SK-N-SH (cell line): ENCODE results near the gene ABCD2. TPM values are rescaled to one million over a fixed set of nuclear protein-coding genes. Genes with fewer than 3 reads are reported as not detected.

Experiments
- CTCF ChIA-PET: fragments of 300-600, 350-600 bp; formaldehyde crosslinking; extraction: SDS; loops from one replicate; lab custom pipeline; 2021; lab: Yijun Ruan, JAX
- POLR2A ChIA-PET: fragments of 350-600 bp; sonication (Branson Sonifier 250); formaldehyde crosslinking; extraction: SDS; loops from one replicate; lab custom pipeline; 2020; ENCODE audit warnings: antibody characterized with exemption, inconsistent platforms; lab: Yijun Ruan, JAX
- DNase-seq: peaks from one replicate; pipeline ENCODE4 v3.0.0; 2012
- H2AFZ ChIP-seq: fragments of 200-600 bp; sonication (generic); 2 replicates; pipeline ENCODE4 v1.8.1; 2016; ENCODE audit warnings: antibody characterized with exemption, mild to moderate bottlenecking, low read depth
- H3F3A ChIP-seq: fragments of 200-600 bp; sonication (generic); replicated peaks from 2 replicates; pipeline ENCODE3; 2016; ENCODE audit warnings: antibody characterized with exemption, mild to moderate bottlenecking; ENCODE audit not compliant: insufficient read depth
- H3K27ac ChIP-seq, 2 experiments: fragments of 200-500 bp in 1 of 2; fragments of 200-600 bp in 1 of 2; sonication (Bioruptor generic) in 1 of 2; sonication (generic), shearing (Covaris generic) in 1 of 2; 2 replicates each; pipeline versions ENCODE4 v1.5.1 to v1.6.1; 2014 to 2016; ENCODE audit warnings: low read depth in 2 of 2, inconsistent platforms in 1 of 2, low read length in 1 of 2, mild to moderate bottlenecking in 1 of 2, mixed read lengths in 1 of 2
- H3K27me3 ChIP-seq: fragments of 200-600 bp; sonication (generic), shearing (Covaris generic); 2 replicates; pipeline ENCODE4 v1.6.1; 2016; ENCODE audit warnings: mixed run types; ENCODE audit not compliant: insufficient read depth
- H3K36me3 ChIP-seq, 2 experiments: fragments of 200-500 bp in 1 of 2; fragments of 200-600 bp in 1 of 2; sonication (Bioruptor generic) in 1 of 2; sonication (generic) in 1 of 2; replicated peaks in 1 of 2; 2 replicates each; pipeline versions ENCODE3 to v1.5.1; 2014 to 2016; ENCODE audit warnings: low read length in 1 of 2, mild to moderate bottlenecking in 1 of 2; ENCODE audit not compliant: insufficient read depth in 2 of 2, control insufficient read depth in 1 of 2
- H3K4me1 ChIP-seq, 2 experiments: fragments of 200-500 bp in 1 of 2; fragments of 200-600 bp in 1 of 2; sonication (Bioruptor generic) in 1 of 2; sonication (generic), shearing (Covaris generic) in 1 of 2; 2 replicates each; pipeline versions ENCODE4 v1.5.1 to v1.6.1; 2014 to 2016; ENCODE audit warnings: low read depth in 1 of 2, low read length in 1 of 2, mixed run types in 1 of 2; ENCODE audit not compliant: insufficient read depth in 2 of 2, control insufficient read depth in 1 of 2
- H3K4me2 ChIP-seq: fragments of 200-600 bp; sonication (generic), shearing (Covaris generic); 2 replicates; pipeline ENCODE4 v1.6.1; 2017; ENCODE audit warnings: mixed run types
- H3K4me3 ChIP-seq, 2 experiments: fragments of 200-500 bp in 1 of 2; fragments of 200-600 bp in 1 of 2; sonication (Bioruptor generic) in 1 of 2; sonication (generic), shearing (Covaris generic) in 1 of 2; 2 replicates each; pipeline versions ENCODE4 v1.5.1 to v1.8.1; 2014 to 2016; ENCODE audit warnings: low read depth in 2 of 2, inconsistent platforms in 1 of 2, low read length in 1 of 2, mild to moderate bottlenecking in 1 of 2, mixed read lengths in 1 of 2, moderate library complexity in 1 of 2
- H3K79me2 ChIP-seq: fragments of 200-600 bp; sonication (generic); 2 replicates; pipeline ENCODE4 v1.8.1; 2017; ENCODE audit warnings: mild to moderate bottlenecking; ENCODE audit not compliant: insufficient read depth
- H3K9ac ChIP-seq: fragments of 200-600 bp; sonication (generic); 2 replicates; pipeline ENCODE4 v1.6.1; 2017; ENCODE audit warnings: mixed run types
- H3K9me2 ChIP-seq: fragments of 200-600 bp; sonication (generic); 2 replicates; pipeline ENCODE4 v1.6.1; 2017; ENCODE audit warnings: mixed run types
- H3K9me3 ChIP-seq: fragments of 200-600 bp; sonication (generic); 2 replicates; pipeline ENCODE4 v1.6.1; 2017; ENCODE audit warnings: mixed run types, mild to moderate bottlenecking, moderate library complexity
- H4K20me1 ChIP-seq: fragments of 200-600 bp; sonication (generic); 2 replicates; pipeline ENCODE4 v1.6.1; 2017; ENCODE audit warnings: mild to moderate bottlenecking, mixed run types; ENCODE audit not compliant: insufficient read depth
- EP300 ChIP-seq, 2 experiments: IDR thresholded peaks; 2 replicates each; pipeline versions ENCODE4 v1.4.0 to v1.6.1; 2012; ENCODE audit warnings: borderline replicate concordance in 1 of 2, low read depth in 1 of 2, low read length in 1 of 2
- JUND ChIP-seq: IDR thresholded peaks from 2 replicates; pipeline ENCODE4 v1.4.0; 2012
- MXI1 ChIP-seq: IDR thresholded peaks from 2 replicates; pipeline ENCODE4 v1.6.1; 2012; ENCODE audit warnings: mild to moderate bottlenecking, low read depth, low read length, improper control_type of control experiment
- RAD21 ChIP-seq: IDR thresholded peaks from 2 replicates; pipeline ENCODE4 v1.6.1; 2012; ENCODE audit warnings: mild to moderate bottlenecking, low read length
- REST ChIP-seq: IDR thresholded peaks from 2 replicates; pipeline ENCODE4 v1.6.1; 2012; ENCODE audit warnings: mild to moderate bottlenecking, low read depth, low read length, moderate library complexity
- RXRA ChIP-seq: IDR thresholded peaks from 2 replicates; pipeline ENCODE4 v1.4.0; 2012; ENCODE audit warnings: low read depth, mild to moderate bottlenecking, borderline replicate concordance
- TCF12 ChIP-seq: IDR thresholded peaks from 2 replicates; pipeline ENCODE4 v1.4.0; 2012
- TEAD4 ChIP-seq: IDR thresholded peaks from 2 replicates; pipeline ENCODE4 v1.4.0; 2012; ENCODE audit warnings: mild to moderate bottlenecking, borderline replicate concordance; ENCODE audit not compliant: insufficient read depth
- WGBS: methylation state at CpG from one replicate; pipeline ENCODE4 v1.1.6; 2017; ENCODE audit warnings: low lambda C conversion rate; 5-methylcytosine and 5-hydroxymethylcytosine counted together
- polyA plus RNA-seq, 3 experiments: library from polyadenylated mRNA; depleted of rRNA; stranded (reverse); fragments of >200 nt; gene quantifications; 2 replicates each; pipeline ENCODE4 v1.2.3, GENCODE V29; 2012
- TF ChIP-seq, protein P1 (sequence below): fragments of 200-600 bp; sonication (generic); IDR thresholded peaks from 2 replicates; pipeline ENCODE4 v1.6.1; 2017; ENCODE audit warnings: antibody characterized with exemption, mild to moderate bottlenecking, moderate library complexity
- TF ChIP-seq, protein P2 (sequence below): IDR thresholded peaks from 2 replicates; pipeline ENCODE4 v1.4.0; 2012; ENCODE audit warnings: low read depth

ABCD2 gene
- polyA plus RNA-seq, 1 of the 3 experiments (the other 2 are of a cell fraction): 0.02 TPM

DNA sequence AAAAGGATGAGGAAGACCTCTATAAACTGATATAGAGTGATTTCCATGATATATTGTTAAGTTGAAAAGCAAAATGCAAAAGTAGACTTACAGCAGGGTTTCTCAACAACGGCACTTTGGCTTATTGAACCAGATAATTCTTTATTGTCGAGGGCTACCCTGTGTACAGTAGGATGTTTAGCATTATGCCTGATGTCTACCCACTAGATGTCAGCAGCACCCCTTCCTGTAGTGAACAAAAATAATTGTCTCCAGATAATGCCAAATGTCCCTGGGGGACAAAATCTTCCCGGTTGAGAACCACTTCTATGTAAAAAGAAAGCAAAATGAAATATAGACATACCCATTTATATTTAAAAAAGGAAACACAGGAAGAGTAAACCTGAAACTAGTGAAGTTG lies 32.4 kb downstream of the ABCD2 start:
- Histone ChIP-seq H3K36me3 (no peaks in the 10 kb centered on the region), H3K27me3 (no peaks in the 10 kb centered on the region), H3K9me2 (no peaks in the 10 kb centered on the region), H3K9ac (no peak overlapping the region), H3F3A (peaks cover 3% of the 10 kb centered on the region), H2AFZ (no peak overlapping the region), H3K4me1 (no peaks in the 10 kb centered on the region), H3K4me2 (no peak overlapping the region), H3K27ac (no peak overlapping the region), H3K79me2 (no peaks in the 10 kb centered on the region), H3K9me3 (no peaks in the 10 kb centered on the region), H4K20me1 (no peaks in the 10 kb centered on the region), H3K4me3 (no peak overlapping the region)
- WGBS: 52% methylated on average over 3 of the region's 3 CpGs
- peak; percentile 5 for DNase-seq
- POLR2A ChIA-PET: no interaction called here
- CTCF ChIA-PET: interaction anchor here (1.4 kb wide), 2 partner anchors 12 to 105 kb away, joined by 3 read pairs; no protein-coding TSS in a partner anchor
- TF ChIP-seq RAD21: peak; percentile 49
- TF ChIP-seq TCF12: no peak
- TF ChIP-seq, protein P1, sequence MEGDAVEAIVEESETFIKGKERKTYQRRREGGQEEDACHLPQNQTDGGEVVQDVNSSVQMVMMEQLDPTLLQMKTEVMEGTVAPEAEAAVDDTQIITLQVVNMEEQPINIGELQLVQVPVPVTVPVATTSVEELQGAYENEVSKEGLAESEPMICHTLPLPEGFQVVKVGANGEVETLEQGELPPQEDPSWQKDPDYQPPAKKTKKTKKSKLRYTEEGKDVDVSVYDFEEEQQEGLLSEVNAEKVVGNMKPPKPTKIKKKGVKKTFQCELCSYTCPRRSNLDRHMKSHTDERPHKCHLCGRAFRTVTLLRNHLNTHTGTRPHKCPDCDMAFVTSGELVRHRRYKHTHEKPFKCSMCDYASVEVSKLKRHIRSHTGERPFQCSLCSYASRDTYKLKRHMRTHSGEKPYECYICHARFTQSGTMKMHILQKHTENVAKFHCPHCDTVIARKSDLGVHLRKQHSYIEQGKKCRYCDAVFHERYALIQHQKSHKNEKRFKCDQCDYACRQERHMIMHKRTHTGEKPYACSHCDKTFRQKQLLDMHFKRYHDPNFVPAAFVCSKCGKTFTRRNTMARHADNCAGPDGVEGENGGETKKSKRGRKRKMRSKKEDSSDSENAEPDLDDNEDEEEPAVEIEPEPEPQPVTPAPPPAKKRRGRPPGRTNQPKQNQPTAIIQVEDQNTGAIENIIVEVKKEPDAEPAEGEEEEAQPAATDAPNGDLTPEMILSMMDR: peak; percentile 25

GRCh38 chr12:39586816-39587215 lies 32.8 kb downstream of the ABCD2 start:
- POLR2A ChIA-PET: no interaction called here
- H3K79me2 ChIP-seq: no peaks in the 10 kb centered on the region
- H3K9me2 ChIP-seq: no peaks in the 10 kb centered on the region
- no peak overlapping the region for H3K9ac ChIP-seq
- no peak overlapping the region for H2AFZ ChIP-seq
- no peak for TF ChIP-seq RAD21
- no peak for TF ChIP-seq EP300 (IDR thresholded peaks at IDR 0.05; ENCODE audit: borderline replicate concordance in 1 of 2, low read depth in 1 of 2, low read length in 1 of 2)
- no peak for TF ChIP-seq MXI1
- TF ChIP-seq REST: no peak
- TF ChIP-seq, protein P1: no peak
- TF ChIP-seq JUND: no peak
- TF ChIP-seq, protein P2, sequence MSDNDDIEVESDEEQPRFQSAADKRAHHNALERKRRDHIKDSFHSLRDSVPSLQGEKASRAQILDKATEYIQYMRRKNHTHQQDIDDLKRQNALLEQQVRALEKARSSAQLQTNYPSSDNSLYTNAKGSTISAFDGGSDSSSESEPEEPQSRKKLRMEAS: no peak
- TF ChIP-seq RXRA: no peak
- no peak for TF ChIP-seq TEAD4
- no peak for DNase-seq
- CTCF ChIA-PET: interaction anchor here (1.4 kb wide), 2 partner anchors 11 to 105 kb away, joined by 3 read pairs; no protein-coding TSS in a partner anchor
- no peaks in the 10 kb centered on the region for H3K27me3 ChIP-seq
- H3K9me3 ChIP-seq: no peaks in the 10 kb centered on the region
- no peaks in the 10 kb centered on the region for H3K36me3 ChIP-seq
- H3K27ac ChIP-seq: no peak overlapping the region
- H3F3A ChIP-seq: no peaks in the 10 kb centered on the region
- H3K4me2 ChIP-seq: no peak overlapping the region
- 89% methylated on average over 1 of the region's 1 CpG for WGBS
- H3K4me3 ChIP-seq: no peak overlapping the region
- no peaks in the 10 kb centered on the region for H3K4me1 ChIP-seq
- H4K20me1 ChIP-seq: no peaks in the 10 kb centered on the region
